ENCODE measurements around the gene GLIPR1.
"Not testable (repeated sequence)": the region's sequence is repeated elsewhere in the genome, so short reads cannot be mapped to it uniquely, and the experiment has no call there.

Gene GLIPR1

GRCh38 chr12:75457191-75457590 lies 23.4 kb upstream of the GLIPR1 start:
- no peak overlapping the region for H3K27ac ChIP-seq
- DNase-seq (ENCODE audit: low spot score), result no peak
- TF ChIP-seq, protein P1, sequence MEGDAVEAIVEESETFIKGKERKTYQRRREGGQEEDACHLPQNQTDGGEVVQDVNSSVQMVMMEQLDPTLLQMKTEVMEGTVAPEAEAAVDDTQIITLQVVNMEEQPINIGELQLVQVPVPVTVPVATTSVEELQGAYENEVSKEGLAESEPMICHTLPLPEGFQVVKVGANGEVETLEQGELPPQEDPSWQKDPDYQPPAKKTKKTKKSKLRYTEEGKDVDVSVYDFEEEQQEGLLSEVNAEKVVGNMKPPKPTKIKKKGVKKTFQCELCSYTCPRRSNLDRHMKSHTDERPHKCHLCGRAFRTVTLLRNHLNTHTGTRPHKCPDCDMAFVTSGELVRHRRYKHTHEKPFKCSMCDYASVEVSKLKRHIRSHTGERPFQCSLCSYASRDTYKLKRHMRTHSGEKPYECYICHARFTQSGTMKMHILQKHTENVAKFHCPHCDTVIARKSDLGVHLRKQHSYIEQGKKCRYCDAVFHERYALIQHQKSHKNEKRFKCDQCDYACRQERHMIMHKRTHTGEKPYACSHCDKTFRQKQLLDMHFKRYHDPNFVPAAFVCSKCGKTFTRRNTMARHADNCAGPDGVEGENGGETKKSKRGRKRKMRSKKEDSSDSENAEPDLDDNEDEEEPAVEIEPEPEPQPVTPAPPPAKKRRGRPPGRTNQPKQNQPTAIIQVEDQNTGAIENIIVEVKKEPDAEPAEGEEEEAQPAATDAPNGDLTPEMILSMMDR (IDR thresholded peaks at IDR 0.05), result no peak
- H3K4me3 ChIP-seq, result no peak overlapping the region

DNA sequence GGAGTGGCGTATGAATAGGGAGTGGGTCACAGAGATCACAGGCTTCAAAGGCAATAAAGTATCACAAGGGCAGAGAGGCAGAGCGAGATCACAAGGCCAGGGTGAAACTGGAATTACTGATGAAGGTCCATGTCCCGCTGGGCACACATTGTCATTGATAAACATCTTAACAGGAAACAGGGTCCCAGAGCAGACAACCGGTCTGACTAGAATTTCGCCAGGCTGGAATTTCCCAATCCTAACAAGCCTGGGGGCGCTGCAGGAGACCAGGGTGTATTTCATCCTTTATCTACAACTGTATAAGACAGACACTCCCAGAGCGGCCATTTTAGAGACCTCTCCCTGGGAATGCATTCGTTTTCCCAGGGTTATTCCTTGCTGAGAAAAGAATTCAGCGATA lies 22.7 kb upstream of the GLIPR1 start:
- DNase-seq (ENCODE audit: low spot score); H3K4me3 ChIP-seq; H3K27ac ChIP-seq: not testable (repeated sequence)

DNA sequence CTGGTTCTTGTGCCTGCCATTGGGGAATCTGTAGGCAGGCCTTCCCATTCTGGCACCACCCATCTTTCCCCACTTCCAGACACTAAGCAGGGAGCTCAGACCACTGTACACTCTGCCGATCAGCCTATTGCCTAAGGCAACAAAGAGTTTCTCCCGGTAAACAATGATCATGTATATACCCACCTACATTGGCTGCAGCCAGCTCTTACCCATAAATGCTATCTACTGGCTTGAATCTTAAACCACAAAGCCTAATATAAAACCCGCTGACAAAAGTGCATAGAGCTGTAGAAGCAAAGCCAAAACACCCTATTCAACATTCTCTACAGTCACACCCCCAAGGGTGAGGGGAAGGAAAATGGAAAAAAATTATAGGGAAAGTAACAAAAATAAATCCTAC lies 20.8 kb upstream of the GLIPR1 start:
- H3K4me3 ChIP-seq, result no peak overlapping the region
- TF ChIP-seq, protein P1 (IDR thresholded peaks at IDR 0.05), result no peak
- DNase-seq (ENCODE audit: low spot score), result no peak
- no peak overlapping the region for H3K27ac ChIP-seq

DNA sequence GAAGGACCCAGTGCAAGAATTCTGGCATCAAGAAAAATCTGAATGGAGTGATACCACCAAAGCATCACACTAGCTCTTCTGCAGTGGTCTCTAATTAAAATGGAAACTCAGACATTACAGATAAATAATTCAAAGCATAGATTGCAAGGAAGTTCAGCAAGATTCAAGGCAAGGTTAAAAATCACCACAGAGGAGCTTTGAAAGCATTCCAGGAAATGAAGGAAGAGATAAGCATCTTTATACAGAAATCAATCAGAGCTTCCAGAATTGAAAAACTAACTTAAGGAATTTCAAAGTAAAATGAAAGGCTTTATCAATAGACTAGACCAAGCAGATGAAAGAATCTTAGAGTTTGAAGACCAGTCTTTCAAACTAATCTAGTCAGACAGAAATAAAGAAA lies 20.4 kb upstream of the GLIPR1 start:
- no peak overlapping the region for H3K4me3 ChIP-seq
- TF ChIP-seq, protein P1 (IDR thresholded peaks at IDR 0.05), result no peak
- no peak for DNase-seq (ENCODE audit: low spot score)

GRCh38 chr12:75471902-75472890 lies 8.4 kb upstream of the GLIPR1 start:
- H3K27ac ChIP-seq, result no peak overlapping the region
- DNase-seq (ENCODE audit: low spot score), result no peak
- no peak overlapping the region for H3K4me3 ChIP-seq
- TF ChIP-seq, protein P1 (IDR thresholded peaks at IDR 0.05), result no peak

More for the DNA sequence above, 20.4 kb upstream of the GLIPR1 start:
- no peak overlapping the region for H3K27ac ChIP-seq

DNA sequence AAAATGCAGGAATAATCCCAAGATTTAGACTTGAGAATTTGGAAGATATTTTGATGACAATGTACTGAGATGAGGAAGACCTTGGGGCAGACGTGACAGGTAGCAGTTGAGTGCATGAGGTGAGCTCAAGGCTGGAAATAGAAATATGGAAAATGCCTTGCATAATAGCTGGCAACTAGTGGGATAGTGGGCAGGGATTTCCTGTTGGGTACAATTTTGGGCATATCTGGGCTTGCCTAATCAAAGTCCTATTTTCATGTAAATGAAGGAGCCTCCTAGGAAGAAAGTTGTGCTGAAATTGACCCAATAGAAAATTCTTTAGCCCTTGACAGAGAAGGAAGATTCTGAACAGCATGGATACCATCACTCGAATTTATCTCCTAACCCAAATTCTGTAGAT lies 6.4 kb upstream of the GLIPR1 start:
- TF ChIP-seq, protein P1 (IDR thresholded peaks at IDR 0.05), result no peak
- Histone ChIP-seq H3K4me3 (no peak overlapping the region), H3K27ac (no peak overlapping the region)
- no peak for DNase-seq (ENCODE audit: low spot score)

GRCh38 chr12:75476071-75476470 lies 4.5 kb upstream of the GLIPR1 start:
- TF ChIP-seq, protein P1 (IDR thresholded peaks at IDR 0.05), result no peak
- no peak overlapping the region for H3K27ac ChIP-seq
- H3K4me3 ChIP-seq, result no peak overlapping the region
- no peak for DNase-seq (ENCODE audit: low spot score)

Measured in coronary artery (tissue), 2 donors.